Measurements from ENCODE around the gene MICAL2.

Gene MICAL2

DNA sequence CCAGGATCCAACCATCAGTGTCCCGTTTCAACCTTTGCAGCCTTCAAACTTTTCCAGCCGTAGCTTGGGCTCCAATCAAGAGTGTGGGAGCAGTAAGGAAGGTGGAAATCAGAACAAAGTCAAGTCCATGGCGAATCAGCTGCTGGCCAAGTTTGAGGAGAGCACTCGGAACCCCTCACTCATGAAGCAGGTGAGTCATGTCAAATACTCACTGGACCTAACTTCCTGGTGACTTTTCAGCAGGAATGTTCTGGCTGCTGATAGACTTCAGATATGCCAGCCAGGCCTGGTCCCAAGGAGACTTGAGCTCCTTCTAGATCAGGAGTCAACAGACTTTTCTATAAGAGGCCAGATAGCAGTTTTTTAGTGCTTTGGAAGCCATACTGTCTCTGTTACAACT lies 129.0 kb downstream of the MICAL2 start:
- Histone ChIP-seq H3K79me2 (ENCODE audit: low read length) (no peaks in the 10 kb centered on the region), H3K36me3 (replicated peaks; ENCODE audit: low read depth, low read length) (no peaks in the 10 kb centered on the region), H3K4me3 (ENCODE audit: low read length) (no peak overlapping the region), H3K27ac (ENCODE audit: low read length) (no peak overlapping the region), H3K4me2 (ENCODE audit: low read length) (no peak overlapping the region), H3K4me1 (ENCODE audit: low read length) (peaks cover 22% of the 10 kb centered on the region), H2AFZ (ENCODE audit: low read depth, low read length) (no peak overlapping the region), H3K27me3 (ENCODE audit: low read depth, low read length) (no peaks in the 10 kb centered on the region), H3K9ac (ENCODE audit: low read length) (no peak overlapping the region), H3K9me3 (ENCODE audit: insufficient read depth, low read length) (no peaks in the 10 kb centered on the region), H4K20me1 (ENCODE audit: insufficient read depth, low read length) (no peaks in the 10 kb centered on the region)
- TF ChIP-seq, protein P1, sequence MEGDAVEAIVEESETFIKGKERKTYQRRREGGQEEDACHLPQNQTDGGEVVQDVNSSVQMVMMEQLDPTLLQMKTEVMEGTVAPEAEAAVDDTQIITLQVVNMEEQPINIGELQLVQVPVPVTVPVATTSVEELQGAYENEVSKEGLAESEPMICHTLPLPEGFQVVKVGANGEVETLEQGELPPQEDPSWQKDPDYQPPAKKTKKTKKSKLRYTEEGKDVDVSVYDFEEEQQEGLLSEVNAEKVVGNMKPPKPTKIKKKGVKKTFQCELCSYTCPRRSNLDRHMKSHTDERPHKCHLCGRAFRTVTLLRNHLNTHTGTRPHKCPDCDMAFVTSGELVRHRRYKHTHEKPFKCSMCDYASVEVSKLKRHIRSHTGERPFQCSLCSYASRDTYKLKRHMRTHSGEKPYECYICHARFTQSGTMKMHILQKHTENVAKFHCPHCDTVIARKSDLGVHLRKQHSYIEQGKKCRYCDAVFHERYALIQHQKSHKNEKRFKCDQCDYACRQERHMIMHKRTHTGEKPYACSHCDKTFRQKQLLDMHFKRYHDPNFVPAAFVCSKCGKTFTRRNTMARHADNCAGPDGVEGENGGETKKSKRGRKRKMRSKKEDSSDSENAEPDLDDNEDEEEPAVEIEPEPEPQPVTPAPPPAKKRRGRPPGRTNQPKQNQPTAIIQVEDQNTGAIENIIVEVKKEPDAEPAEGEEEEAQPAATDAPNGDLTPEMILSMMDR (IDR thresholded peaks at IDR 0.05; ENCODE audit: low read depth, low read length) = no peak
- no peak for TF ChIP-seq EZH2phosphoT487 (IDR thresholded peaks at IDR 0.05; ENCODE audit: low read depth)

- Histone ChIP-seq H4K20me1 (ENCODE audit: insufficient read depth, low read length) (no peaks in the 10 kb centered on the region), H3K4me1 (ENCODE audit: low read length) (peaks cover 22% of the 10 kb centered on the region), H3K36me3 (replicated peaks; ENCODE audit: low read depth, low read length) (no peaks in the 10 kb centered on the region), H3K9me3 (ENCODE audit: insufficient read depth, low read length) (no peaks in the 10 kb centered on the region), H2AFZ (ENCODE audit: low read depth, low read length) (no peak overlapping the region), H3K79me2 (ENCODE audit: low read length) (no peaks in the 10 kb centered on the region), H3K4me2 (ENCODE audit: low read length) (no peak overlapping the region), H3K4me3 (ENCODE audit: low read length) (no peak overlapping the region), H3K27me3 (ENCODE audit: low read depth, low read length) (no peaks in the 10 kb centered on the region), H3K27ac (ENCODE audit: low read length) (no peak overlapping the region), H3K9ac (ENCODE audit: low read length) (no peak overlapping the region)
- TF ChIP-seq, protein P1 (IDR thresholded peaks at IDR 0.05; ENCODE audit: low read depth, low read length) = no peak
- TF ChIP-seq EZH2phosphoT487 (IDR thresholded peaks at IDR 0.05; ENCODE audit: low read depth) = no peak
Measured at GRCh38 chr11:12239804-12240371, 129.5 kb downstream of the MICAL2 start.

- Histone ChIP-seq H3K9ac (ENCODE audit: low read length) (no peak overlapping the region), H3K4me1 (ENCODE audit: low read length) (peaks cover 22% of the 10 kb centered on the region), H3K79me2 (ENCODE audit: low read length) (no peaks in the 10 kb centered on the region), H3K4me2 (ENCODE audit: low read length) (no peak overlapping the region), H4K20me1 (ENCODE audit: insufficient read depth, low read length) (no peaks in the 10 kb centered on the region), H3K36me3 (replicated peaks; ENCODE audit: low read depth, low read length) (no peaks in the 10 kb centered on the region), H3K4me3 (ENCODE audit: low read length) (no peak overlapping the region), H3K9me3 (ENCODE audit: insufficient read depth, low read length) (no peaks in the 10 kb centered on the region), H3K27me3 (ENCODE audit: low read depth, low read length) (no peaks in the 10 kb centered on the region), H2AFZ (ENCODE audit: low read depth, low read length) (no peak overlapping the region), H3K27ac (ENCODE audit: low read length) (no peak overlapping the region)
- TF ChIP-seq EZH2phosphoT487 (IDR thresholded peaks at IDR 0.05; ENCODE audit: low read depth) = no peak
- TF ChIP-seq, protein P1 (IDR thresholded peaks at IDR 0.05; ENCODE audit: low read depth, low read length) = no peak
Measured at GRCh38 chr11:12240677-12241076, 130.3 kb downstream of the MICAL2 start.

GRCh38 chr11:12241401-12241800 lies 131.0 kb downstream of the MICAL2 start:
- Histone ChIP-seq H3K9me3 (ENCODE audit: insufficient read depth, low read length) (no peaks in the 10 kb centered on the region), H3K36me3 (replicated peaks; ENCODE audit: low read depth, low read length) (no peaks in the 10 kb centered on the region), H3K4me3 (ENCODE audit: low read length) (no peak overlapping the region), H3K4me2 (ENCODE audit: low read length) (no peak overlapping the region), H3K27me3 (ENCODE audit: low read depth, low read length) (no peaks in the 10 kb centered on the region), H2AFZ (ENCODE audit: low read depth, low read length) (no peak overlapping the region), H3K9ac (ENCODE audit: low read length) (no peak overlapping the region), H3K4me1 (ENCODE audit: low read length) (peaks cover 16% of the 10 kb centered on the region), H3K79me2 (ENCODE audit: low read length) (no peaks in the 10 kb centered on the region), H3K27ac (ENCODE audit: low read length) (no peak overlapping the region), H4K20me1 (ENCODE audit: insufficient read depth, low read length) (no peaks in the 10 kb centered on the region)
- TF ChIP-seq, protein P1 (IDR thresholded peaks at IDR 0.05; ENCODE audit: low read depth, low read length) = no peak
- no peak for TF ChIP-seq EZH2phosphoT487 (IDR thresholded peaks at IDR 0.05; ENCODE audit: low read depth)
